A549 treated with Mapracorat at 1 μM for 4 hours (cell line): Measurements from ENCODE around the gene FAM107B. TPM values are rescaled to one million over a fixed set of nuclear protein-coding genes. Genes with fewer than 3 reads are reported as not detected.

Experiments used
- total RNA-seq: library from RNA; stranded (reverse); fragments of 200-300 nt; extraction: Qiagen RNA extraction; gene quantifications from 5 replicates; pipeline ENCODE4 v1.2.3, GENCODE V29; 2022

FAM107B gene
- total RNA-seq, result 91.6 to 120 TPM (median 118 TPM) in 5 replicates

DNA sequence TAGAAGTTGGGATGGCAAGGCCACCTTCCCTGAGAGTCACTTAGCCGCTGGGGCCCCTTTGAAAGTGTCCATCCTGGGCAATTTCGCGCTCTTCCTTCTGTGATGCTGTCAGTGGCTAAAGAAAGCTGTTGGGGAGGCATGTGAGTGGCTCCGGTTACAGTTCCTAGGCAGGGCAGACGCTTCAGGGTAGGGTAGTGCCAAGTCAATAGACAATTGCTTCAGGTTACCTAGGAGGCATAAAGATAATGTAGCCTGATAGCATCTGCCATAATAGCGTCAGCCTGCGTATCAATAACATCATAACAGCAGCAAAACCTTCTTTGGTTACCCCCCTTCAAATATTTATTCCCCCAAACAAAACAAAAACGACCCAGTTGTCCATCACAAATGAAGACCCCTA lies at the start of gene FAM107B:
Gene FAM107B, minus strand, starts transcription at position 101 of the 400 bp plus-strand sequence. CDS start 234 bp downstream, outside the sequence.

Other genes with a start within 250 kb of the FAM107B start
- 1.1 to 1.4 TPM (median 1.3 TPM) in 5 replicates for gene CDNF, start 63.1 kb upstream of the FAM107B start, total RNA-seq
- 40.5 to 44.0 TPM (median 43.1 TPM) in 5 replicates for gene HSPA14, start 63.4 kb upstream of the FAM107B start, total RNA-seq
- 10.8 to 12.2 TPM (median 11.4 TPM) in 5 replicates for gene MSANTD7, start 63.4 kb upstream of the FAM107B start, total RNA-seq
- gene SUV39H2, start 104.0 kb upstream of the FAM107B start, total RNA-seq, result 17.0 to 21.4 TPM (median 19.0 TPM) in 5 replicates
- gene DCLRE1C, start 179.2 kb upstream of the FAM107B start, total RNA-seq, result 3.7 to 8.1 TPM (median 5.3 TPM) in 5 replicates
- gene MEIG1, start 184.5 kb upstream of the FAM107B start, total RNA-seq, result 0.48 to 1.2 TPM (median 0.80 TPM) in 5 replicates